Endothelial cell of umbilical vein (primary cell): ENCODE measurements around the gene TMEM114.

Experiments used
- CTCF ChIP-seq, 2 donors: IDR thresholded peaks; 1 replicate in 1 of 2; 2 replicates in 1 of 2; pipeline ENCODE4 v1.5.1; 2011; ENCODE audit warnings: low read length in 2 of 2, mild to moderate bottlenecking in 2 of 2, moderate library complexity in 2 of 2, control low read depth in 1 of 2, inconsistent platforms in 1 of 2, low read depth in 1 of 2; ENCODE audit not compliant: insufficient read depth in 1 of 2; ENCODE audit errors: extremely low read depth in 1 of 2
- EZH2 ChIP-seq: IDR thresholded peaks from 2 replicates; pipeline ENCODE4 v1.6.1; 2012; ENCODE audit warnings: borderline replicate concordance, low read depth, mild to moderate bottlenecking, moderate library complexity, low read length, inconsistent platforms; ENCODE audit not compliant: severe bottlenecking
- FOS ChIP-seq: IDR thresholded peaks from 2 replicates; pipeline ENCODE4 v1.6.1; 2011; ENCODE audit warnings: mild to moderate bottlenecking, low read length, moderate library complexity, borderline replicate concordance; ENCODE audit not compliant: insufficient read depth
- JUN ChIP-seq: IDR thresholded peaks from 2 replicates; pipeline ENCODE4 v1.6.1; 2011; ENCODE audit warnings: borderline replicate concordance, low read depth; ENCODE audit not compliant: insufficient read length, insufficient read depth
- MAX ChIP-seq: IDR thresholded peaks from 2 replicates; pipeline ENCODE4 v1.6.1; 2011; ENCODE audit not compliant: insufficient read depth, insufficient read length
- POLR2A ChIP-seq: IDR thresholded peaks from 2 replicates; pipeline ENCODE4 v1.6.1; 2012; ENCODE audit warnings: low read depth, mild to moderate bottlenecking, control low read depth, low read length
- POLR2AphosphoS5 ChIP-seq: IDR thresholded peaks from 2 replicates; pipeline ENCODE4 v1.6.1; 2012; ENCODE audit warnings: low read depth, mild to moderate bottlenecking, control low read depth, low read length, moderate library complexity; ENCODE audit not compliant: insufficient read depth

DNA sequence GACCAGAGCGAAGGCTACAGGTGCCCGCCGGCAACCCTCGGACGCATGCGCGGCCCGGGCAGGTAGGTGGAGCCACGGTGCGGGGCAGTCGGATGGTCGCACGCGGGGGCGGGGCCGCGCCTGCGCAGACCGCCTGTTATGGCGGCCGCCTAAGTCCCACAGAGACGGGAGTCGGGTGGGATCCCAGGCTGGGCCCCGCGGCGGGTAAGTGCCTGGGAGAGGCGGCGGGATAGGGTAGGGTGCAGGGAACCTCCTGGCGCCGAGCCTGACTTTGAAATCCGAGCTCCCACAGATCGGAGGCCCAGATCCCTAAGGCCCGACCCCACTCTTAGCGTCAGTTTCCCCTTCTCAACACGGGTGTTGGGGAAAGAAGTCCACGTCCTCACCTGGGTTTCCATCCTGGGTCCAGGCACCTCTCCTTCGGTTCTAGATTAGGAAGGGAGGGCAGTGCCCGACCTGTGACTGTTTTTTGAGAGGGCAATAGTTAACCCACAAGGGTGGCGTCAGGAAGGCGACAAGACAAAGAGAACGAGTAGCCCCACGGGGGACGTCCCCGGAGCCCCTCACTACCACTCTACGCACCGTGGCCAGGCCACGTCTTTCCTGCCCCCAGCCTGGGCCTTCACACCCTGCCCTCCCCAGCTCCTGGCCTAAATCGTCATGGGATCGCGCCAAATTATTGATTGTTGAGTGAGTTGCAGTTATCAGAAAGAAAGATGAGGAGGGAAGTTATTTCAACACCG, 31.4 kb upstream of the TMEM114 start, which contains the start of gene METTL22:
- TF ChIP-seq POLR2AphosphoS5: peak; percentile 79
- TF ChIP-seq CTCF (IDR thresholded peaks at IDR 0.05; ENCODE audit: extremely low read depth in 1 of 2, insufficient read depth in 1 of 2, low read depth in 1 of 2, low read length in 2 of 2): no peak
- TF ChIP-seq MAX: no peak
- no peak for TF ChIP-seq EZH2
- peak; percentile 88 for TF ChIP-seq POLR2A
- TF ChIP-seq JUN: no peak
- TF ChIP-seq FOS: no peak
